B cell (primary cell): ENCODE results near the gene TRIML2.

ENCODE experiments used
- CTCF ChIP-seq: fragments of 200-600 bp; IDR thresholded peaks from one replicate; pipeline ENCODE4 v1.8.0; 2022; ENCODE audit warnings: antibody characterized with exemption, mild to moderate bottlenecking
- EZH2 ChIP-seq: IDR thresholded peaks from 2 replicates; pipeline ENCODE4 v1.6.1; 2012; ENCODE audit warnings: borderline replicate concordance, low read depth, mild to moderate bottlenecking, moderate library complexity, low read length; ENCODE audit not compliant: insufficient read depth, poor library complexity, severe bottlenecking

GRCh38 chr4:188117631-188118324, 8.4 kb upstream of the TRIML2 start:
- TF ChIP-seq CTCF: no peak
- TF ChIP-seq EZH2: no peak
